K562 (cell line): ENCODE data around the gene POLR1B. TPM values are rescaled to one million over a fixed set of nuclear protein-coding genes. Genes with fewer than 3 reads are reported as not detected.

Experiments
- AFF4 ChIP-seq: sonication (generic); formaldehyde crosslinking; IDR thresholded peaks from 2 replicates; pipeline ENCODE4 v1.8.0; 2023; ENCODE audit warnings: mild to moderate bottlenecking, missing genetic modification reagents
- BHLHE40 ChIP-seq: IDR thresholded peaks from 2 replicates; pipeline ENCODE4 v1.6.1; 2011; ENCODE audit warnings: low read length, improper control_type of control experiment
- CCNT2 ChIP-seq: IDR thresholded peaks from 2 replicates; pipeline ENCODE4 v1.6.1; 2011; ENCODE audit warnings: borderline replicate concordance, low read depth, mild to moderate bottlenecking, moderate library complexity, mixed read lengths, low read length; ENCODE audit not compliant: insufficient read length; ENCODE audit errors: extremely low read depth
- CTCF ChIP-seq, 3 experiments: IDR thresholded peaks in 2 of 3; conservative IDR thresholded peaks in 1 of 3; 2 replicates each; pipeline ENCODE4 v1.5.1; 2011 to 2012; ENCODE audit warnings: low read length in 3 of 3, mild to moderate bottlenecking in 3 of 3, control low read depth in 2 of 3, improper control_type of control experiment in 1 of 3, inconsistent platforms in 1 of 3, low read depth in 1 of 3, mixed read lengths in 1 of 3, moderate library complexity in 1 of 3; ENCODE audit not compliant: insufficient read depth in 2 of 3
- CTCFL ChIP-seq: IDR thresholded peaks from 2 replicates; pipeline ENCODE4 v1.6.1; 2011; ENCODE audit warnings: borderline replicate concordance, low read depth, mild to moderate bottlenecking, moderate library complexity, low read length; ENCODE audit not compliant: insufficient read depth, poor library complexity, severe bottlenecking
- DACH1 ChIP-seq: fragments of 450-650 bp; IDR thresholded peaks from 2 replicates; pipeline ENCODE4 v1.6.1; 2018; ENCODE audit not compliant: partially characterized antibody
- JUNB ChIP-seq: fragments of 450-650 bp; formaldehyde crosslinking; conservative IDR thresholded peaks from 2 replicates; pipeline ENCODE4 v1.4.0; 2020; ENCODE audit warnings: mild to moderate bottlenecking
- POLR3A ChIP-seq: IDR thresholded peaks from 2 replicates; pipeline ENCODE4 v1.6.1; 2011; ENCODE audit warnings: borderline replicate concordance, mild to moderate bottlenecking, moderate library complexity; ENCODE audit not compliant: insufficient read length, insufficient read depth; ENCODE audit errors: extremely low read depth
- SMAD1 ChIP-seq: fragments of 150-350 bp; IDR thresholded peaks from 2 replicates; pipeline ENCODE4 v1.6.1; 2014; ENCODE audit warnings: low read length, low read depth; ENCODE audit not compliant: partially characterized antibody
- TAF9B ChIP-seq: fragments of 450-650 bp; IDR thresholded peaks from 2 replicates; pipeline ENCODE4 v1.6.1; 2018; ENCODE audit warnings: mild to moderate bottlenecking; ENCODE audit not compliant: partially characterized antibody
- TOE1 ChIP-seq, 2 experiments: fragments of 450-650 bp in 1 of 2; sonication (generic) in 1 of 2; formaldehyde crosslinking in 1 of 2; IDR thresholded peaks; 2 replicates each; pipeline versions ENCODE4 v1.7.1 to v1.8.0; 2016 to 2022; ENCODE audit warnings: borderline replicate concordance in 2 of 2, mild to moderate bottlenecking in 2 of 2, antibody characterized with exemption in 1 of 2, inconsistent platforms in 1 of 2, low read depth in 1 of 2, missing genetic modification reagents in 1 of 2, moderate library complexity in 1 of 2
- YY1 ChIP-seq, 3 experiments: IDR thresholded peaks; 2 replicates each; pipeline ENCODE4 v1.6.1; 2011; ENCODE audit warnings: low read length in 2 of 3, mild to moderate bottlenecking in 2 of 3, moderate library complexity in 2 of 3, borderline replicate concordance in 1 of 3, control low read depth in 1 of 3, low read depth in 1 of 3; ENCODE audit not compliant: insufficient read depth in 3 of 3, insufficient replicate concordance in 2 of 3, control insufficient read depth in 1 of 3, insufficient read length in 1 of 3; ENCODE audit errors: extremely low read depth in 1 of 3
- ZNF143 ChIP-seq: sonication (generic); formaldehyde crosslinking; IDR thresholded peaks from 2 replicates; pipeline ENCODE4 v1.9.0; 2022; ENCODE audit warnings: mild to moderate bottlenecking, missing genetic modification reagents
- ZNF232 ChIP-seq: sonication (generic); formaldehyde crosslinking; IDR thresholded peaks from 2 replicates; pipeline ENCODE4 v1.8.0; 2022; ENCODE audit warnings: mild to moderate bottlenecking, missing genetic modification reagents
- ZNF24 ChIP-seq: fragments of 450-650 bp; IDR thresholded peaks from 2 replicates; pipeline ENCODE4 v1.6.1; 2016
- ZNF717 ChIP-seq: fragments of 250-450 bp; sonication (Bioruptor Pico); IDR thresholded peaks from 2 replicates; pipeline ENCODE4 v1.5.0; 2021
- ZNF75A ChIP-seq: fragments of 450-650 bp; formaldehyde crosslinking; IDR thresholded peaks from 2 replicates; pipeline ENCODE4 v1.4.0; 2020; ENCODE audit warnings: mild to moderate bottlenecking
- ZNF766 ChIP-seq: fragments of 200-800 bp; sonication (Bioruptor generic); conservative IDR thresholded peaks from 2 replicates; pipeline ENCODE4 v1.6.1; 2016; ENCODE audit warnings: missing genetic modification characterization, missing compliant biosample characterization
- ZZZ3 ChIP-seq: fragments of 450-650 bp; IDR thresholded peaks from 2 replicates; pipeline ENCODE4 v1.6.1; 2016; ENCODE audit warnings: antibody characterized with exemption, mild to moderate bottlenecking, moderate library complexity
- polyA plus RNA-seq, 8 experiments: library from polyadenylated mRNA; depleted of rRNA in 4 of 8; stranded (reverse) in 5 of 8; unstranded in 3 of 8; fragments of >200 nt; fragmentation: Nextera tagmentation in 2 of 8; fragmentation: Illumina TruSeq in 1 of 8; extraction: Ambion mirVana in 2 of 8; extraction: Trizol in 1 of 8; gene quantifications; 2 replicates each; pipeline versions ENCODE4 v1.2.1 to v1.2.3, GENCODE V29; 2011 to 2014; ENCODE audit warnings: inconsistent platforms in 1 of 8, missing spikeins in 1 of 8
- total RNA-seq, 7 experiments: library from RNA; depleted of rRNA in 6 of 7; stranded (reverse); fragments of >200 nt in 6 of 7; fragmentation: Illumina TruSeq in 2 of 7; extraction: Trizol in 2 of 7; gene quantifications; 2 replicates each; pipeline versions ENCODE4 v1.2.1 to v1.2.3, GENCODE V29; 2011 to 2021; ENCODE audit warnings: low replicate concordance in 1 of 7

POLR1B gene
- total and polyA plus RNA-seq, 9 of the 15 experiments (the other 6 are each of a cell fraction or from before 2014, with no cell fraction given) = 19.8 to 55.1 (median 40.2) TPM

- TF ChIP-seq TAF9B (no peak), ZNF717 (CRISPR knock-in tag) (no peak), CTCF (IDR thresholded peaks at IDR 0.05 in 2 of 3, conservative IDR thresholded peaks at IDR 0.05 in 1 of 3; ENCODE audit: insufficient read depth in 2 of 3, low read depth in 1 of 3, low read length in 3 of 3) (no peak), ZZZ3 (no peak), CCNT2 (no peak), CTCFL (no peak), JUNB (CRISPR knock-in tag) (no peak), TOE1 (IDR thresholded peaks at IDR 0.05; ENCODE audit: borderline replicate concordance) (no peak), TOE1 (CRISPR knock-in tag; IDR thresholded peaks at IDR 0.05; ENCODE audit: borderline replicate concordance, low read depth) (no peak), ZNF24 (no peak), ZNF143 (no peak), ZNF75A (CRISPR knock-in tag) (no peak), YY1 (IDR thresholded peaks at IDR 0.05; ENCODE audit: borderline replicate concordance in 1 of 3, control insufficient read depth in 1 of 3, extremely low read depth in 1 of 3, insufficient read depth in 3 of 3, insufficient read length in 1 of 3, insufficient replicate concordance in 2 of 3, low read depth in 1 of 3, low read length in 2 of 3) (peak in 1 of 3 experiments; percentile 37), ZNF232 (CRISPR knock-in tag) (no peak), SMAD1 (no peak), AFF4 (no peak), BHLHE40 (no peak), ZNF766 (CRISPR knock-in tag) (peak; percentile 40; the same call in 1 of the 2 replicates), POLR3A (no peak), DACH1 (no peak)
These were observed 22.8 kb upstream of the POLR1B start (continued) for GRCh38 chr2:112519506-112519905.
